ENCODE measurements around the gene EMC7.

DNA sequence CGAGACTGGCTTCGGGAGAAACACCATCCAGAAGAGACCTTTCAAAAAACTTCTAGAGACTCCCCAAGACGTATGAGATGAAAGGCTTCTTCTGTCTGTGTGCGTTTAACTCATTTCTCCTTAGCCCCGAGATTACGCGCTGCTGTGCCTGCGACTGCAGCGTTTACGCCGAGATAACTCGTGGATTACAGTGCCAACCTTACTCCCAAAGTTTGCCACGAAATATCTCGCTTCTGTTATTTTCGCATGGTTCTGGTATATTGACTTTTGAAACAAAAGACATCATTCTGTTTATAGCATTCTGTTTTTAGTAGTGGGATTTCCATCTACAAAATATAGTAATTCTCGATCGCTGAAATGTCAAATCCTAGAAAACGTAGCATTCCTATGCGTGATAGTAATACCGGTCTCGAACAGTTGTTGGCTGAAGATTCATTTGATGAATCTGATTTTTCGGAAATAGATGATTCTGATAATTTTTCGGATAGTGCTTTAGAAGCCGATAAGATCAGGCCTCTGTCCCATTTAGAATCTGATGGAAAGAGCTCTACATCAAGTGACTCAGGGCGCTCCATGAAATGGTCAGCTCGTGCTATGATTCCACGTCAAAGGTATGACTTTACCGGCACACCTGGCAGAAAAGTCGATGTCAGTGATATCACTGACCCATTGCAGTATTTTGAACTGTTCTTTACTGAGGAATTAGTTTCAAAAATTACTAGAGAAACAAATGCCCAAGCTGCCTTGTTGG, 688 bp upstream of the EMC7 start:
- TF ChIP-seq POLR2A (IDR thresholded peaks at IDR 0.05; ENCODE audit: low read depth, low read length) (no peak), TAF1 (IDR thresholded peaks at IDR 0.05; ENCODE audit: low read depth, low read length) (no peak), POLR2AphosphoS5 (IDR thresholded peaks at IDR 0.05; ENCODE audit: low read depth, low read length) (no peak), SPI1 (IDR thresholded peaks at IDR 0.05; ENCODE audit: low read depth, low read length) (no peak)

Data from GM12891 (cell line).